PC-3 (cell line): ENCODE measurements around the gene ISCU. TPM values are rescaled to one million over a fixed set of nuclear protein-coding genes. Genes with fewer than 3 reads are reported as not detected.

ENCODE experiments used
- ATAC-seq: fragments of 200-7000 bp; cut with Tn5 transposase; 2 replicates; pipeline ENCODE4 v1.9.1; 2020; ENCODE audit warnings: mild to moderate bottlenecking, moderate library complexity
- BruUV-seq: library from RNA; stranded (reverse); fragments of 400-500 nt; replicated peaks from 2 replicates; lab custom pipeline; 2021; lab: Mats Ljungman, UMichigan
- CTCF ChIA-PET: fragments of 300-600 bp; sonication (Branson Sonifier 250); formaldehyde crosslinking; loops from one replicate; lab custom pipeline; 2022; ENCODE audit warnings: antibody characterized with exemption; lab: Charles Lee
- POLR2A ChIA-PET: fragments of 300-600 bp; sonication (Branson Sonifier 250); formaldehyde crosslinking; loops from one replicate; lab custom pipeline; 2022; ENCODE audit warnings: antibody characterized with exemption; ENCODE audit not compliant: unreplicated experiment; lab: Charles Lee
- DNase-seq: peaks from one replicate; pipeline ENCODE4 v3.0.0-alpha.2; 2015
- H2AFZ ChIP-seq: fragments of 300-600 bp; sonication (generic); 2 replicates; pipeline ENCODE4 v1.6.0; 2016; ENCODE audit warnings: antibody characterized with exemption, low read length
- H3F3A ChIP-seq: fragments of 300-600 bp; sonication (generic); one replicate; pipeline ENCODE4 v1.6.0; 2017; ENCODE audit warnings: antibody characterized with exemption, low read length, control low read depth, mild to moderate bottlenecking; ENCODE audit not compliant: unreplicated experiment
- H3K27ac ChIP-seq: fragments of 300-600 bp; sonication (generic); 2 replicates; pipeline ENCODE4 v1.5.1; 2016; ENCODE audit warnings: mild to moderate bottlenecking, low read length
- H3K27me3 ChIP-seq: fragments of 300-600 bp; sonication (generic); 2 replicates; pipeline ENCODE4 v1.6.1; 2016; ENCODE audit warnings: low read length, mixed read lengths
- H3K36me3 ChIP-seq: fragments of 300-600 bp; sonication (generic); 2 replicates; pipeline ENCODE4 v1.6.1; 2016; ENCODE audit warnings: low read depth, mixed run types, low read length, mixed read lengths
- H3K4me1 ChIP-seq: fragments of 300-600 bp; sonication (generic); 2 replicates; pipeline ENCODE4 v1.5.1; 2016; ENCODE audit warnings: low read length; ENCODE audit not compliant: insufficient read depth
- H3K4me2 ChIP-seq: fragments of 300-600 bp; sonication (generic); 2 replicates; pipeline ENCODE4 v1.6.0; 2016; ENCODE audit warnings: low read length
- H3K4me3 ChIP-seq: fragments of 300-600 bp; sonication (generic); 2 replicates; pipeline ENCODE4 v1.5.1; 2016; ENCODE audit warnings: mild to moderate bottlenecking, low read length, mixed read lengths
- H3K79me2 ChIP-seq: fragments of 300-600 bp; sonication (generic); 2 replicates; pipeline ENCODE4 v1.6.1; 2017; ENCODE audit warnings: low read length, mixed read lengths
- H3K9ac ChIP-seq: fragments of 300-600 bp; sonication (generic); 2 replicates; pipeline ENCODE4 v1.6.0; 2016; ENCODE audit warnings: mild to moderate bottlenecking, low read length
- H3K9me2 ChIP-seq: fragments of 300-600 bp; sonication (generic); replicated peaks from 2 replicates; pipeline ENCODE4 v1.6.1; 2016; ENCODE audit warnings: mixed run types, low read length, mixed read lengths
- H3K9me3 ChIP-seq: fragments of 300-600 bp; sonication (generic); 2 replicates; pipeline ENCODE4 v1.6.1; 2016; ENCODE audit warnings: low read length, mixed read lengths
- H4K20me1 ChIP-seq: fragments of 300-600 bp; sonication (generic); 2 replicates; pipeline ENCODE4 v1.6.1; 2016; ENCODE audit warnings: low read length, mixed read lengths
- CTCF ChIP-seq: fragments of 300-600 bp; sonication (generic); conservative IDR thresholded peaks from 2 replicates; pipeline ENCODE4 v1.5.1; 2017; ENCODE audit warnings: antibody characterized with exemption, low read depth, mild to moderate bottlenecking, low read length
- EZH2 ChIP-seq: fragments of 300-600 bp; sonication (generic); IDR thresholded peaks from one replicate; pipeline ENCODE4 v1.6.1; 2017; ENCODE audit warnings: antibody characterized with exemption, mild to moderate bottlenecking, low read length; ENCODE audit not compliant: unreplicated experiment
- EZH2phosphoT487 ChIP-seq: fragments of 300-600 bp; sonication (generic); IDR thresholded peaks from 2 replicates; pipeline ENCODE4 v1.6.1; 2018; ENCODE audit warnings: mild to moderate bottlenecking, antibody characterized with exemption, low read length, borderline replicate concordance
- intact Hi-C: fragments of 100-400 bp; cut with micrococcal nuclease; formaldehyde crosslinking; loops from 2 replicates; pipeline ENCODE4 v1.9.0; 2023
- total RNA-seq: library from RNA; depleted of rRNA; stranded (reverse); fragments of >200 nt; gene quantifications from 2 replicates; pipeline ENCODE4 v1.2.3, GENCODE V29; 2014

Gene ISCU
- total RNA-seq, 1 experiment from 2014 or later: 181 TPM

GRCh38 chr12:108614639-108615038, 52.2 kb downstream of the ISCU start:
- BruUV-seq: no TSS peak
- CTCF ChIA-PET: no interaction called here

GRCh38 chr12:108615918-108616317, 53.5 kb downstream of the ISCU start:
- no peaks in the 10 kb centered on the region for H3K9me2 ChIP-seq
- H3F3A ChIP-seq: no peaks in the 10 kb centered on the region
- H3K9ac ChIP-seq: no peak overlapping the region
- H3K4me2 ChIP-seq: no peak overlapping the region
- POLR2A ChIA-PET: interaction anchor here (0.6 kb wide), 1 partner anchor 538 kb away, joined by 3 read pairs; no protein-coding TSS in a partner anchor
- H3K27ac ChIP-seq: no peak overlapping the region
- no peaks in the 10 kb centered on the region for H3K36me3 ChIP-seq
- no peaks in the 10 kb centered on the region for H3K27me3 ChIP-seq
- H4K20me1 ChIP-seq: no peaks in the 10 kb centered on the region
- no peak overlapping the region for H3K4me3 ChIP-seq
- H3K9me3 ChIP-seq: no peaks in the 10 kb centered on the region
- intact Hi-C loops: loop anchor here (10.0 kb wide), 1 partner anchor 701 kb away; no protein-coding TSS in a partner anchor
- no peaks in the 10 kb centered on the region for H3K79me2 ChIP-seq
- ATAC-seq (no peak), DNase-seq (no peak)
- no peak overlapping the region for H2AFZ ChIP-seq
- TF ChIP-seq CTCF (no peak), EZH2 (no peak), EZH2phosphoT487 (no peak)
- H3K4me1 ChIP-seq: peaks cover 26% of the 10 kb centered on the region
- BruUV-seq: no TSS peak
- CTCF ChIA-PET: no interaction called here

More at GRCh38 chr12:108614639-108615038, 52.2 kb downstream of the ISCU start:
- Histone ChIP-seq H3K79me2 (no peaks in the 10 kb centered on the region), H3K27ac (no peak overlapping the region), H3K9me2 (no peaks in the 10 kb centered on the region), H3K27me3 (no peaks in the 10 kb centered on the region), H4K20me1 (no peaks in the 10 kb centered on the region), H3F3A (no peaks in the 10 kb centered on the region), H2AFZ (no peak overlapping the region), H3K9ac (no peak overlapping the region), H3K4me2 (no peak overlapping the region), H3K4me1 (peaks cover 22% of the 10 kb centered on the region), H3K4me3 (no peak overlapping the region), H3K36me3 (no peaks in the 10 kb centered on the region), H3K9me3 (no peaks in the 10 kb centered on the region)
- TF ChIP-seq CTCF (no peak), EZH2phosphoT487 (no peak), EZH2 (no peak)
- intact Hi-C loops: loop anchor here (10.0 kb wide), 1 partner anchor 700 kb away; no protein-coding TSS in a partner anchor
- POLR2A ChIA-PET: no interaction called here
- ATAC-seq: no peak
- no peak for DNase-seq

GRCh38 chr12:108616359-108616758, 54.0 kb downstream of the ISCU start:
- H3K9me3 ChIP-seq: no peaks in the 10 kb centered on the region
- H3K9ac ChIP-seq: no peak overlapping the region
- H3K79me2 ChIP-seq: no peaks in the 10 kb centered on the region
- intact Hi-C loops: loop anchor here (10.0 kb wide), 1 partner anchor 702 kb away; no protein-coding TSS in a partner anchor
- no peaks in the 10 kb centered on the region for H3K27me3 ChIP-seq
- H3K27ac ChIP-seq: no peak overlapping the region
- H4K20me1 ChIP-seq: no peaks in the 10 kb centered on the region
- H3K9me2 ChIP-seq: no peaks in the 10 kb centered on the region
- ATAC-seq (no peak), DNase-seq (no peak)
- H3K36me3 ChIP-seq: no peaks in the 10 kb centered on the region
- no peak overlapping the region for H2AFZ ChIP-seq
- TF ChIP-seq EZH2phosphoT487 (no peak), CTCF (no peak), EZH2 (no peak)
- ChIA-PET CTCF (no interaction called here), POLR2A (no interaction called here)
- H3K4me3 ChIP-seq: no peak overlapping the region
- H3K4me1 ChIP-seq: peaks cover 26% of the 10 kb centered on the region
- no peak overlapping the region for H3K4me2 ChIP-seq
- BruUV-seq: no TSS peak
- H3F3A ChIP-seq: no peaks in the 10 kb centered on the region
